ENCODE data around the gene PTPN12.
"Not testable (repeated sequence)": the region's sequence is repeated elsewhere in the genome, so short reads cannot be mapped to it uniquely, and the experiment has no call there.

PTPN12 gene

GRCh38 chr7:77580762-77581350 lies 43.8 kb downstream of the PTPN12 start:
- DNase-seq = peak; percentile 5

GRCh38 chr7:77587272-77587671 lies 50.2 kb downstream of the PTPN12 start:
- DNase-seq = no peak

GRCh38 chr7:77600952-77601351 lies 63.9 kb downstream of the PTPN12 start:
- DNase-seq = no peak

GRCh38 chr7:77606562-77606961 lies 69.5 kb downstream of the PTPN12 start:
- DNase-seq = no peak

- DNase-seq = no peak
Observed at GRCh38 chr7:77619314-77619713, 82.2 kb downstream of the PTPN12 start.

GRCh38 chr7:77626586-77627308 lies 89.7 kb downstream of the PTPN12 start:
- no peak for DNase-seq

- DNase-seq = no peak
Observed at GRCh38 chr7:77627309-77627676, 90.2 kb downstream of the PTPN12 start.

- DNase-seq = no peak
Observed at GRCh38 chr7:77629797-77630196, 92.7 kb downstream of the PTPN12 start.

- no peak for DNase-seq
Observed at GRCh38 chr7:77631820-77632219, 94.7 kb downstream of the PTPN12 start.

- DNase-seq = no peak
Observed at GRCh38 chr7:77644774-77645173, 107.7 kb downstream of the PTPN12 start.

- DNase-seq = no peak
Observed at GRCh38 chr7:77648742-77649338, 111.7 kb downstream of the PTPN12 start.

GRCh38 chr7:77649716-77650349 lies 112.7 kb downstream of the PTPN12 start:
- DNase-seq = no peak

- DNase-seq = no peak
Observed at GRCh38 chr7:77651575-77652162, 114.6 kb downstream of the PTPN12 start.

GRCh38 chr7:77652826-77653225 lies 115.7 kb downstream of the PTPN12 start:
- not testable (repeated sequence) for DNase-seq

GRCh38 chr7:77653572-77653971 lies 116.5 kb downstream of the PTPN12 start:
- DNase-seq = no peak

GRCh38 chr7:77655356-77655755 lies 118.3 kb downstream of the PTPN12 start:
- no peak for DNase-seq

- DNase-seq = no peak
Observed at GRCh38 chr7:77655836-77656455, 118.9 kb downstream of the PTPN12 start.

- no peak for DNase-seq
Observed at GRCh38 chr7:77657427-77658224, 120.5 kb downstream of the PTPN12 start.

- DNase-seq = no peak
Observed at GRCh38 chr7:77658928-77659327, 121.8 kb downstream of the PTPN12 start.

- no peak for DNase-seq
Observed at GRCh38 chr7:77661816-77662215, 124.7 kb downstream of the PTPN12 start.

- DNase-seq = no peak
Observed at GRCh38 chr7:77662869-77663268, 125.8 kb downstream of the PTPN12 start.

GRCh38 chr7:77664715-77665114 lies 127.6 kb downstream of the PTPN12 start:
- no peak for DNase-seq

All from amniotic stem cell (primary cell).